GM12874 (cell line): ENCODE results near the gene CLEC14A.

ENCODE experiments used
- TF ChIP-seq, protein P1 (sequence below): IDR thresholded peaks from 2 replicates; pipeline ENCODE4 v1.5.1; 2011; ENCODE audit warnings: low read depth, mild to moderate bottlenecking, control low read depth, low read length, moderate library complexity; ENCODE audit not compliant: insufficient read depth

The CLEC14A gene

DNA sequence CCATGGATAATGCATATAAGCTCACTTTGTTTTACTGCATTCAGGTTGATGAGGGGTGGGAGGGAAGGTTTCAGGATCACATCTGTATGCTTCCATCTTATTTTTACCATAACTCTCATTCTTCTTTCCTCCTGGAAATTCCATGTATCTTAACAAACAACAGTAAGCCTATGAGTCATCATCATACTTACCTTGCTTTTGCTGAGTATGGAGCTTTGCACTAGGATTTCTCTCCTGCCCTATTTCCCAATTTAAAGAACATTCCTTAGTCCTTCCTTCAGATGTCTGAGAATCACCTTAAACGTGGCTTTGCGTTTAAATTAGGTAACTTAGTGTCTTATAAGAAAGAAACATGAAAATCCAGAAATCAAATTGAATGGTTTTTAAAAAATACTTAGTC is 1.6 kb upstream of the CLEC14A start:
- TF ChIP-seq, protein P1, sequence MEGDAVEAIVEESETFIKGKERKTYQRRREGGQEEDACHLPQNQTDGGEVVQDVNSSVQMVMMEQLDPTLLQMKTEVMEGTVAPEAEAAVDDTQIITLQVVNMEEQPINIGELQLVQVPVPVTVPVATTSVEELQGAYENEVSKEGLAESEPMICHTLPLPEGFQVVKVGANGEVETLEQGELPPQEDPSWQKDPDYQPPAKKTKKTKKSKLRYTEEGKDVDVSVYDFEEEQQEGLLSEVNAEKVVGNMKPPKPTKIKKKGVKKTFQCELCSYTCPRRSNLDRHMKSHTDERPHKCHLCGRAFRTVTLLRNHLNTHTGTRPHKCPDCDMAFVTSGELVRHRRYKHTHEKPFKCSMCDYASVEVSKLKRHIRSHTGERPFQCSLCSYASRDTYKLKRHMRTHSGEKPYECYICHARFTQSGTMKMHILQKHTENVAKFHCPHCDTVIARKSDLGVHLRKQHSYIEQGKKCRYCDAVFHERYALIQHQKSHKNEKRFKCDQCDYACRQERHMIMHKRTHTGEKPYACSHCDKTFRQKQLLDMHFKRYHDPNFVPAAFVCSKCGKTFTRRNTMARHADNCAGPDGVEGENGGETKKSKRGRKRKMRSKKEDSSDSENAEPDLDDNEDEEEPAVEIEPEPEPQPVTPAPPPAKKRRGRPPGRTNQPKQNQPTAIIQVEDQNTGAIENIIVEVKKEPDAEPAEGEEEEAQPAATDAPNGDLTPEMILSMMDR, result no peak

DNA sequence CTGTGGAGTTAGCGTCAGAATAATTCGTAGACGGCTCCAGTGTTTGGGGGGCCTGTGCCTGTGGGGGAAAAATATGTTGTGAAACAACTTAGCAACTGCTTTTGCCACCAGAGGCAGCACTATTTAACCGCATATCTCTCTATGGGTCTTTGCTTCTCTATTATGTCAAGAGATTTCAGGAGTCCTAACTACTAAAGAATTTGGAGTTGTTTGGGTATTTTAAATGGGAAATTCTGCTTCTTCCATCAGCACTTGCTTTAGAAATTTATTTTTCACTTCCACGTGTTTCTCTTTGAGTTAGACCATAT is 594 bp upstream of the CLEC14A start:
- TF ChIP-seq, protein P1, result no peak

DNA sequence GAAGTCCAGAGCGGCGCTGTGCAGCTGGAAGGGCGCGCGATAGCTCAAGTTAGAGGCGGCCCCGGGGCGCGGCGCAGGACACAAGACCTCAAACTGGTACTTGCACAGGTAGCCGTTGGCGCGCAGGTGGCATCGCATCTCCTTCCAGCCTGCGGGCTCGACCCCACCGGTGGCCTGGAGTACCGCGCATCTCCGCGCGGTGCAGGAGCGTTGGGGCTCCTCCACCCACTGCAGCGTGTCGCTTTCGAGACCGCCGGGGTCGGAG is 553 bp downstream of the CLEC14A start:
- TF ChIP-seq, protein P1, result no peak

DNA sequence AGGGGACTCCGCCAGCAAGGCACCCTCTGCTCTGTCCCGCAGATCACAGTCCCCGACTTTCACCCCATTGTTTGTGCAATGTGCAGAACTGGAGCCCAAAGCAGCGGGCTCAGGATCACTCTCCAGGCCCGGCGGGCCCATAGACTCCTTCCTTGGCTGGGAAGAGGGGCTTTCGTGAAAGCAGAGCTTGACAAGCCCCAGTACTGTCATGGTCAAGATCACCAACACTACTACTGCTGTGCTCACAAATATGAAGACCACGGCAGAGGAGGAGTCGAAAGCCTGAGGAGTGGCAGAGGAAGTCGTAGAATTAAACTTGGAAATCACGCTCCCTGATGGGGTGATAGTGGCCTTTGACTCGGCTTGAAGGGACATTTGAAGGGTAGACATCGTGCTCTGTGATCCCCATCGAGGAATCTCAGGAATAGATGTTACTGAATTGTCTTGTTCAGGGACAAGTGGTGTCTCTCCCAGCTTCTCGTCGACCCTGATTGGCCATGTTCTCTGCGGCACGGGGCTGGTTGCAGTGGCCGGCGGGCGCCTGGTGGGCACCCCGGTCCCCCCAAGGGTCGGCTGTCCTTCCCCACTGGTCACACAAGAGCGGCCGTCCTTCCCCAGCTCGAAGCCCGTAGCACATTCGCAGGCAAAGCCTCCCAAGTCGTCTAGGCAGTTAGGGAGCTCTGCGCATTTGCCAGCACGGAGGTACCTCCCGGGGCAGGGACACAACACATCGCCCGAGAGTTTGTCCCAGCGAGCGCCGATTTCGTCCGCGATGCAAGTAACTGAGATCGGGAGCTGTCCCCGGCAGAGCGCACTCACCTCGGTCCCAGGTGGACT is 1.1 kb downstream of the CLEC14A start:
- TF ChIP-seq, protein P1, result no peak

DNA sequence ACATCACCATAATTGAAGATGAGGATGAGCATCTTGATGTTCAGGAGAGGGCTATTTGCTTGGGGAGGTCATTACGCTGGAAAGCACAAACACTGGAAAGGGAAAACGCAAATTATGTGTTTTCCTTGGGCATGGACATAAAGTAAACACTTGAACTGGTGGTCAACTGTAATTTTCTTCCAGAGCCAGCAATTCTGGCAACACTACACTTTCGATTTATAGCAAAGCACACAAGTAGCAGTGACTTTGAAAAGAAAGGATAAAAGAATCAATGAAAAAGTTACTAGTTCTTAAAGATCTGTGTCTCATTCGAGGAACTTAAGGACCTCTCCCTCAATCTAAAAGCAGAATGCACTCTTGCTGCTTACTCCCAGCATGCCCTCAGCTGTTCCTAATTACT is 2.2 kb downstream of the CLEC14A start:
- TF ChIP-seq, protein P1, result no peak

DNA sequence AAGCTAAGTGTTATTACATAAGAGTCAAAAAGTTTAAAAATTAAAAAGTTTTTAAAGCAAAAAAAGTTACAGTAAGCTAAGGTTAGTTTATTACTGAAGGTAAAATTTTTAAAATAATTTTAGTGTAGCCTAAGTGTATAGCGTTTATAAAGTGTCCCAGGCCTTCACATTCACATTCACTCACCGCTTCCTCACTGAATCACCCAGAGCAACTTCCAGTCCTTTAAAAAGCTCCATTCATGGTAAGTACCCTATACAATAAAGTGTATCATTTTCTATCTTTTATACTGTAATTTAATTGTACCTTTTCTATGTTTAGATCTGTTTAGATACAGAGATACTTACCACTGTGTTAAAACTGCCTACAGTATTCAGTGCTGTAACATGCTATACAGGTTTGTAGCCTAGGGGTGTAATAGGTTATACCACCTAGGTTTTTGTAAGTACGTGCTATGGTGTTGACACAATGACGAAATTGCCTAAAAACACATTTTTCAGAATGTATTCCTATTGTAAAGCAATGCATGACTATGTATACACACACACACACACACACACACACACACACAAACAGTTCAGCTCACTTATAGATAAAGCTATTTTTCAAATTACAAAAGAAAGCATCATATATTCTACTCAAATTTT is 3.7 kb downstream of the CLEC14A start:
- TF ChIP-seq, protein P1, result no peak

DNA sequence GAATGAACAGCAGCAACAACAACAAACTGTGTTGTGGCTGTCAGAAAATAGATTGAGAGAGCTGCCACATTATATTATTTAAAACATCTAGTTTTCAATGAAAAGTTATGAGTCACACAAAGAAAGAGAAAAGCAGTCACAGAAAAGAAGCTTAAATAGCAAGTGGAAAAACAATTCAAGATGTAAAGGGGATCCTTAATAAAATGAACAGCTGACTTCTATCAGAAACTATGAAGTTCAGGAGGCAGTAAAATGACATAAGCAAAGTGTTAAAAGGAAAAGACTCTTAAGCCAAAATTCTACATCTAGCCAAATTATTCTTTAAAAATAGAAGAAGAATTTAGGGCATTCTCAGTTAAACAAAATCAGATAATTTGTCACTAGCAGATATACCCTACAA is 5.6 kb downstream of the CLEC14A start:
- TF ChIP-seq, protein P1, result no peak
